ENCODE results near the gene TMED1. TPM values are rescaled to one million over a fixed set of nuclear protein-coding genes. Genes with fewer than 3 reads are reported as not detected.

Gene TMED1
- total RNA-seq, 1 experiment from 2014 or later, result 32.3 TPM

GRCh38 chr19:10809651-10810285, 26.2 kb downstream of the TMED1 start:
- H3T11ph ChIP-seq (ENCODE audit: low read length), result no peak overlapping the region
- H4K91ac ChIP-seq (ENCODE audit: insufficient read length, low read depth, low read length), result no peak overlapping the region
- H3K9me3 Mint-ChIP-seq, result no peaks in the 10 kb centered on the region
- H2AFZ ChIP-seq (ENCODE audit: low read length), result no peak overlapping the region
- H4K20me1 ChIP-seq (ENCODE audit: control insufficient read depth, insufficient read depth, insufficient read length), result no peaks in the 10 kb centered on the region
- peak overlapping the region in 2 of 3 experiments; percentile 44 to 73; a peak in 3 of 7 replicates for H3K27ac Mint-ChIP-seq
- no peak overlapping the region for H2BK15ac ChIP-seq (ENCODE audit: low read depth, low read length)
- H3K4me2 ChIP-seq (ENCODE audit: insufficient read depth, insufficient read length, low read length), result no peak overlapping the region
- no peak overlapping the region for H3K4ac ChIP-seq (ENCODE audit: low read depth, low read length)
- no peaks in the 10 kb centered on the region for H3K79me2 ChIP-seq (ENCODE audit: insufficient read depth, low read length)
- no peaks in the 10 kb centered on the region for H3K23me2 ChIP-seq (ENCODE audit: insufficient read length, low read depth, low read length, poor library complexity, severe bottlenecking)
- H3K9ac ChIP-seq (ENCODE audit: extremely low read depth, insufficient read length, low read length), result no peak overlapping the region
- H4K8ac ChIP-seq (replicated peaks; ENCODE audit: insufficient read length, low read depth, low read length), result no peak overlapping the region
- no peak overlapping the region for H4K5ac ChIP-seq (ENCODE audit: insufficient read length, low read depth, low read length)
- no peak overlapping the region for H2AK5ac ChIP-seq (ENCODE audit: insufficient read length, low read length)
- H3K14ac ChIP-seq (ENCODE audit: insufficient read depth, low read length), result no peak overlapping the region; the same call in 1 of the 2 replicates
- no peaks in the 10 kb centered on the region for H3K4me1 Mint-ChIP-seq
- H3K27ac ChIP-seq (ENCODE audit: insufficient read length, low read depth, low read length), result no peak overlapping the region
- DNase-seq, result no peak
- no peak overlapping the region for H3K56ac ChIP-seq (ENCODE audit: insufficient read length, low read depth, low read length)
- H2BK20ac ChIP-seq (ENCODE audit: low read depth, low read length, poor library complexity, severe bottlenecking), result no peak overlapping the region
- no CpG with 5 or more reads among the region's 15 CpGs for WGBS (ENCODE audit: extremely low coverage, insufficient read length, low lambda C conversion rate)
- H2BK120ac ChIP-seq (ENCODE audit: low read depth, low read length, poor library complexity, severe bottlenecking), result no peak overlapping the region
- no peak overlapping the region for H2BK12ac ChIP-seq (ENCODE audit: insufficient read length, low read depth, low read length)
- TF ChIP-seq CTCF (conservative IDR thresholded peaks at IDR 0.05), result no peak
- H3K4me3 Mint-ChIP-seq, result no peak overlapping the region
- H3K27me3 Mint-ChIP-seq (ENCODE audit: low read depth), result no peaks in the 10 kb centered on the region; the same call in 1 of the 2 replicates
- no peaks in the 10 kb centered on the region for H3K79me1 ChIP-seq (ENCODE audit: insufficient read depth, low read depth, low read length, poor library complexity, severe bottlenecking)
- H3K36me3 Mint-ChIP-seq (ENCODE audit: insufficient read depth in 1 of 3, low read depth in 3 of 3), result peaks cover 20 to 45% (median 42%) of the 10 kb centered on the region in 3 experiments
- no peak overlapping the region for H3K18ac ChIP-seq (ENCODE audit: insufficient read length, low read depth, low read length)
- H3K27me3 ChIP-seq (ENCODE audit: insufficient read depth, low read length), result no peaks in the 10 kb centered on the region
- H3K9me3 ChIP-seq (ENCODE audit: control insufficient read depth, low read depth, low read length), result no peaks in the 10 kb centered on the region
- no peak overlapping the region for H2BK5ac ChIP-seq (ENCODE audit: insufficient read length, low read length)
- no peak overlapping the region for H3K23ac ChIP-seq (ENCODE audit: insufficient read length, low read depth, low read length)
- H3K4me1 ChIP-seq (ENCODE audit: insufficient read depth, low read length), result no peaks in the 10 kb centered on the region

All from H9 (cell line).